Measurements from ENCODE around the gene LMAN1L.

DNA sequence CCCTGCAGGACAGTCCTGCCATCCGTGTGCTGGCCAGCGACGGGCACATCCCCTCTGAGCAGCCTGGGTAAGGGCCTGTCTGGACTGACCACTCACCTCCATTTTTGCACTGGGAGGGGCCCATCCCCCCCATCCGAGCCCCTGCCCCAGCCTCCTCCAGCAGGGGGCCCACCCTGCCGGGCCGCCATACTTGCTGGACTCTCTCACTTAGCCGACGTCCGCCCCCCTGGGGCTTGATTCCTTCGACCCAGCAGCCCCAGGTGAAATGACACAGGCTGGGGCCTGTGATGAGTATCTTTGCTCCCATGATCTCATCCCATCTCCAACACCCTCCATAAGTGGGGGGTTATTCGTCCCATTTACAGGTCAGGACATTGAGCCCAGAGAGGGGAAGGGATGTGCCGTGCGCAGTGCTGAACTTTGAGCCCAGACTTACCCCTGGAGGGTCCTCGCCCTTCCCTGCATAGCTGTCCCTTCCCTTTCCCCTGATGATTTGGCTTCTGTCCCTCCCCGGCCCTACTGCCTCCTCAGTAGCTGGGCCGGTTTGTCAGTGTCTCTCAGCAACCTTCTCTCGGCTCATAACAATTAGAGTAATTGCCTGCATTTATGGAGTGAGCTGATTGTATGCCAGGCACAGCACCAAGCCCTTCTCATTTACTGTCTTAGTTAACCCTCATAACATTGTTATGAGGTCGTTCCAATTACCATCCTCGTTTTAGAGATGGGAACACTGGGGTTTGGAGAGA is 4.2 kb downstream of the LMAN1L start:
- TF ChIP-seq, protein P1, sequence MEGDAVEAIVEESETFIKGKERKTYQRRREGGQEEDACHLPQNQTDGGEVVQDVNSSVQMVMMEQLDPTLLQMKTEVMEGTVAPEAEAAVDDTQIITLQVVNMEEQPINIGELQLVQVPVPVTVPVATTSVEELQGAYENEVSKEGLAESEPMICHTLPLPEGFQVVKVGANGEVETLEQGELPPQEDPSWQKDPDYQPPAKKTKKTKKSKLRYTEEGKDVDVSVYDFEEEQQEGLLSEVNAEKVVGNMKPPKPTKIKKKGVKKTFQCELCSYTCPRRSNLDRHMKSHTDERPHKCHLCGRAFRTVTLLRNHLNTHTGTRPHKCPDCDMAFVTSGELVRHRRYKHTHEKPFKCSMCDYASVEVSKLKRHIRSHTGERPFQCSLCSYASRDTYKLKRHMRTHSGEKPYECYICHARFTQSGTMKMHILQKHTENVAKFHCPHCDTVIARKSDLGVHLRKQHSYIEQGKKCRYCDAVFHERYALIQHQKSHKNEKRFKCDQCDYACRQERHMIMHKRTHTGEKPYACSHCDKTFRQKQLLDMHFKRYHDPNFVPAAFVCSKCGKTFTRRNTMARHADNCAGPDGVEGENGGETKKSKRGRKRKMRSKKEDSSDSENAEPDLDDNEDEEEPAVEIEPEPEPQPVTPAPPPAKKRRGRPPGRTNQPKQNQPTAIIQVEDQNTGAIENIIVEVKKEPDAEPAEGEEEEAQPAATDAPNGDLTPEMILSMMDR (IDR thresholded peaks at IDR 0.05; ENCODE audit: low read depth, low read length, poor library complexity, severe bottlenecking) = no peak
- no peak for TF ChIP-seq EZH2phosphoT487 (IDR thresholded peaks at IDR 0.05; ENCODE audit: borderline replicate concordance, low read length)

Measured in DOHH2 (cell line).